ENCODE data around the gene NELFB. TPM values are rescaled to one million over a fixed set of nuclear protein-coding genes. Genes with fewer than 3 reads are reported as not detected.

NELFB gene
- polyA plus RNA-seq, 3 donors, result 17.3 to 44.2 (median 18.8) TPM

DNA sequence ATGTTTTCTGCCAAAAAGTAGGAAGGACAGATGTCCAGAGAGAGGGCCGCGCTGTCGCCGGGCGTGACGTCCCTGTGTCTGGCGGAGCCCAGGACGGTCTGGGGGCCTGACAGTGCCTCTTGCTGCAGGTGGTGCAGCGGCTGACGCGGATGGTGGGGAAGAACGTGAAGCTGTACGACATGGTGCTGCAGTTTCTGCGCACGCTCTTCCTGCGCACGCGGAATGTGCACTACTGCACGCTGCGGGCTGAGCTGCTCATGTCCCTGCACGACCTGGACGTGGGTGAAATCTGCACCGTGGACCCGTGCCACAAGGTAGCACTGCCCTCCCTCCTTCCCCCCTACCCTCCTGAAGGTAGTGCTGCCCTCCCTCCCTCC lies 7.8 kb downstream of the NELFB start:
- no peaks in the 10 kb centered on the region for H3K9me3 ChIP-seq (replicated peaks in 1 of 2; ENCODE audit: control insufficient read depth in 1 of 2, insufficient read depth in 1 of 2, low read length in 2 of 2)
- peaks cover 2% of the 10 kb centered on the region for H3K79me2 ChIP-seq (ENCODE audit: insufficient read depth, low read length)
- H3K9ac ChIP-seq (ENCODE audit: insufficient read depth, low read length, poor library complexity, severe bottlenecking), result no peak overlapping the region
- no peak for DNase-seq
- H3K36me3 ChIP-seq (replicated peaks in 1 of 2; ENCODE audit: control insufficient read depth in 1 of 2, insufficient read depth in 2 of 2, low read length in 2 of 2), result peaks cover 42 to 60% of the 10 kb centered on the region in 2 donors
- H2AFZ ChIP-seq (ENCODE audit: insufficient read depth, low read depth, low read length, poor library complexity, severe bottlenecking), result no peak overlapping the region
- 93% methylated on average over 21 of the region's 24 CpGs for WGBS (ENCODE audit: insufficient coverage)
- peaks cover 36 to 73% of the 10 kb centered on the region in 2 donors for H3K36me3 Mint-ChIP-seq
- TF ChIP-seq, protein P1, sequence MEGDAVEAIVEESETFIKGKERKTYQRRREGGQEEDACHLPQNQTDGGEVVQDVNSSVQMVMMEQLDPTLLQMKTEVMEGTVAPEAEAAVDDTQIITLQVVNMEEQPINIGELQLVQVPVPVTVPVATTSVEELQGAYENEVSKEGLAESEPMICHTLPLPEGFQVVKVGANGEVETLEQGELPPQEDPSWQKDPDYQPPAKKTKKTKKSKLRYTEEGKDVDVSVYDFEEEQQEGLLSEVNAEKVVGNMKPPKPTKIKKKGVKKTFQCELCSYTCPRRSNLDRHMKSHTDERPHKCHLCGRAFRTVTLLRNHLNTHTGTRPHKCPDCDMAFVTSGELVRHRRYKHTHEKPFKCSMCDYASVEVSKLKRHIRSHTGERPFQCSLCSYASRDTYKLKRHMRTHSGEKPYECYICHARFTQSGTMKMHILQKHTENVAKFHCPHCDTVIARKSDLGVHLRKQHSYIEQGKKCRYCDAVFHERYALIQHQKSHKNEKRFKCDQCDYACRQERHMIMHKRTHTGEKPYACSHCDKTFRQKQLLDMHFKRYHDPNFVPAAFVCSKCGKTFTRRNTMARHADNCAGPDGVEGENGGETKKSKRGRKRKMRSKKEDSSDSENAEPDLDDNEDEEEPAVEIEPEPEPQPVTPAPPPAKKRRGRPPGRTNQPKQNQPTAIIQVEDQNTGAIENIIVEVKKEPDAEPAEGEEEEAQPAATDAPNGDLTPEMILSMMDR (IDR thresholded peaks at IDR 0.05), result no peak
- H3K4me3 Mint-ChIP-seq, result no peak overlapping the region
- H3K4me3 ChIP-seq (replicated peaks in 1 of 3; ENCODE audit: low read depth in 2 of 3, low read length in 3 of 3), result no peak overlapping the region
- intact Hi-C loops (cut with micrococcal nuclease), result no loop called here
- no peaks in the 10 kb centered on the region for H3K27me3 ChIP-seq (ENCODE audit: control insufficient read depth in 2 of 2, insufficient read depth in 2 of 2, low read length in 2 of 2)
- no peak overlapping the region for H3K27ac ChIP-seq (ENCODE audit: low read depth in 1 of 2, low read length in 2 of 2)
- H4K20me1 ChIP-seq (ENCODE audit: insufficient read depth, low read length), result peaks cover 25% of the 10 kb centered on the region
- H3K4me1 Mint-ChIP-seq, result peaks cover 9% of the 10 kb centered on the region
- no peak overlapping the region for H3K27ac Mint-ChIP-seq
- no peak overlapping the region for H3K4me2 ChIP-seq (replicated peaks; ENCODE audit: extremely low read depth, low read length, poor library complexity, severe bottlenecking)
- peaks cover 0 to 5% (median 0%) of the 10 kb centered on the region in 7 donors for H3K9me3 Mint-ChIP-seq
- no peaks in the 10 kb centered on the region for H3K27me3 Mint-ChIP-seq (ENCODE audit: low read depth in 3 of 3)
- H3K4me1 ChIP-seq (ENCODE audit: control insufficient read depth in 1 of 2, insufficient read depth in 2 of 2, low read length in 2 of 2), result peaks cover 6 to 10% of the 10 kb centered on the region in 2 donors

DNA sequence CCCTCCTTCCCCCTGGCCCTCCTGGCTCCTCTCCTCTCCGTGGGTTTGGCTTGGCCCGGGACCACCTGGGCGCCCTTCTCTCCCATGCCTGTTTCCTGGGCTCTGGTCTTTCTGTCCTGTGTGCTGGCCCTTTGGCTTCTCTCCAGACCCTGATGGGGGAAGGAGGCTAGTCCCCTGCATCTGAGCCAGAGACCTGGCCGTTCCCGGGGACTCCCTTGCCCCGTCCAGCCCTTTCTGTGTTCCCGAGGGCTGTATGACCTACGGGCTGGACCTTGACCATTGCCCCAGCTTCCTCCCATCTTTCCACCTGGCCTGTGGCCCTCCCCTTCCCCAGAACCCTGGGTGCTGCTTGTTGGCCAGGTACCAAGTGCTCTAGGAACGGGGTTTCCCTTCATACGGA lies 8.4 kb downstream of the NELFB start:
- H3K36me3 ChIP-seq (replicated peaks in 1 of 2; ENCODE audit: control insufficient read depth in 1 of 2, insufficient read depth in 2 of 2, low read length in 2 of 2), result peaks cover 41 to 55% of the 10 kb centered on the region in 2 donors

More for the DNA sequence above, 8.4 kb downstream of the NELFB start:
- Mint-ChIP-seq H3K4me1 (peaks cover 15% of the 10 kb centered on the region), H3K4me3 (no peak overlapping the region), H3K9me3 (peaks cover 0 to 5% (median 0%) of the 10 kb centered on the region in 7 donors), H3K27me3 (ENCODE audit: low read depth in 3 of 3) (no peaks in the 10 kb centered on the region), H3K36me3 (peaks cover 35 to 69% of the 10 kb centered on the region in 2 donors), H3K27ac (peak overlapping the region in 2 of 7 donors; percentile 37 to 60)
- H3K4me1 ChIP-seq (ENCODE audit: control insufficient read depth in 1 of 2, insufficient read depth in 2 of 2, low read length in 2 of 2), result peaks cover 12 to 16% of the 10 kb centered on the region in 2 donors
- no peaks in the 10 kb centered on the region for H3K27me3 ChIP-seq (ENCODE audit: control insufficient read depth in 2 of 2, insufficient read depth in 2 of 2, low read length in 2 of 2)
- H3K4me3 ChIP-seq (replicated peaks in 1 of 3; ENCODE audit: low read depth in 2 of 3, low read length in 3 of 3), result no peak overlapping the region
- intact Hi-C loops (cut with micrococcal nuclease), result no loop called here
- H3K4me2 ChIP-seq (replicated peaks; ENCODE audit: extremely low read depth, low read length, poor library complexity, severe bottlenecking), result no peak overlapping the region
- 98% methylated on average over 9 of the region's 10 CpGs for WGBS (ENCODE audit: insufficient coverage)
- H3K27ac ChIP-seq (ENCODE audit: low read depth in 1 of 2, low read length in 2 of 2), result no peak overlapping the region
- TF ChIP-seq, protein P1 (IDR thresholded peaks at IDR 0.05), result no peak
- peaks cover 3% of the 10 kb centered on the region for H3K79me2 ChIP-seq (ENCODE audit: insufficient read depth, low read length)
- H2AFZ ChIP-seq (ENCODE audit: insufficient read depth, low read depth, low read length, poor library complexity, severe bottlenecking), result no peak overlapping the region
- H3K9me3 ChIP-seq (replicated peaks in 1 of 2; ENCODE audit: control insufficient read depth in 1 of 2, insufficient read depth in 1 of 2, low read length in 2 of 2), result no peaks in the 10 kb centered on the region
- no peak for DNase-seq
- no peak overlapping the region for H3K9ac ChIP-seq (ENCODE audit: insufficient read depth, low read length, poor library complexity, severe bottlenecking)
- H4K20me1 ChIP-seq (ENCODE audit: insufficient read depth, low read length), result peaks cover 29% of the 10 kb centered on the region
